Activated CD4-positive, alpha-beta T cell treated with anti-CD3 and anti-CD28 coated beads, Interleukin-2, Interleukin-6, amounts not matched to agents 100 ng/mL and 50 ng/mL, durations not matched to agents 16 hours and 8 hours (primary cell): ENCODE data around the gene TMEM185B.
"Not testable (repeated sequence)": the region's sequence is repeated elsewhere in the genome, so short reads cannot be mapped to it uniquely, and the experiment has no call there.

Source experiments
- DNase-seq: peaks from one replicate; pipeline ENCODE4 v3.0.0-alpha.2; 2020

Gene TMEM185B

DNA sequence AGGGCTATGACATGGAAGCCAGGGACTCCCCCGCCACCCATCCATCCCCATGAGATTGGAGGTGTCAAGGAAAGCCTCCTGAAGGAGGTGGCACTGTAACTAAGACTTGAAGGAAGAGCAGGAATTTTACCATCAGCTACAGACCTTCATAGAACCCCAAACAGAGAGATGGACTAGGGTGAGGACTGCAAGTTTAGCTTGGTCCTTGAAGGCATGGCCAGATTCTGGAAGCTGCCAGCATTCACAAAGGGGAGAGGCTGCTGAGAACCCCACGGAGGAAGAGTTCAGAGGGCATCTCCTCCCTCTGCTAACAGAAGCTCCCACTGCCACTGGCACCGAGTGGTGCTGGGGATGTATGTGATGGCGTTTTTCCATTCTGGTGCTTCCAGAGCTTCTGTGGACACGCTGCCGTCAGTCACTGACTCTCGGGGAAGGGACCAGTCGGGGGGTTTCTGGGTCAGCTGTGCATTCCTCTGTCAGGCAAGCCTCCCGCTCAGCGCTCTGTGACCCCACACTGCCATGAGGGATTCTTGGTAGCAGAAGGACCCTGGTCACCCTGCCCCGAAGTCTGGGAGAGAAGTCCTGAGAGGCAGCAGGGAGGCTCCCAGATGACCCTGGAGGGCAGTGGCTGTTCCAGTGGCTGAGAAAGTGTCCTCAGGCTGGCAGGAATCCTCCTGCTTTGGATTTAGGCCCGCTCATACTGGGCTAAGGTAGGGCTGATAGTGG is 18.1 kb downstream of the TMEM185B start:
- DNase-seq, result no peak

DNA sequence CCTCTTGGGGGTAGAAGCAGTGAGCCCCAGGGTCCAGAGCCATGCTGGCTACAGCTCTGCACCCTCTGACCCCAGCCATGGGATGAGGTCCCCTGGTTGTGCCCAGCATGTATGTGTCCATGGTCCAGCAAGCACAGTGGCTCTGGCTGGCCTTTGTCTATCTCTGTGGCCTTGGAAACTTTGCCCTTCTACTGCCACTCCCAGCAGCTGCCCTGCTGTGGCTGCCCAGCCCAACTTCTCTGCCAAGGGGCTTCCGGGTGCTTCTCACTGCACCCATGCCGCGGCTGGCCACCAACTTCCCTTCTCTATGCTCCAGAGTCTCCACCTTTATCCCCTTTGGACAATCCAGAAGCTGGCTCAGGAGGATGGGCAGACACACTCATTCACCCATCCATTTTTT is 18.8 kb downstream of the TMEM185B start:
- no peak for DNase-seq

DNA sequence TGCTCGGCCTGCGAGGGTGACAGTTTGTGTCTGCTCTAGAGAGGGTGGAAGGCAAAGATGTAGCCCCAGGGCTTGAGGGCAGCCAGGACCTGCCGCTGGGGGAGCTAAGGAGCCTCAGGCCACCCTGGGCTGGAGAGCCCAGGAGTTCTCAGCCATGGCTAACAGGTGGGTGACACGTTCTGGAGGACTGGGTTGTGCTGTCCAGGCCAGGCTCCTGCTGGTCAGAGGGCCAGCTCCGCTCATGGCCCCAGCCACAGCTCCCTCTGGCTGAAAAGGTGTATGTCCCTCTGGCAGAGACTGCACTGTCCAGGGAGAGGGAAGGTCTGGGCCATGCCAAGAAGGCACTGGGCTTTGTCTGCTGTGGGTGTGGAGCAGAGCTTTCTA is 19.2 kb downstream of the TMEM185B start:
- DNase-seq, result no peak

DNA sequence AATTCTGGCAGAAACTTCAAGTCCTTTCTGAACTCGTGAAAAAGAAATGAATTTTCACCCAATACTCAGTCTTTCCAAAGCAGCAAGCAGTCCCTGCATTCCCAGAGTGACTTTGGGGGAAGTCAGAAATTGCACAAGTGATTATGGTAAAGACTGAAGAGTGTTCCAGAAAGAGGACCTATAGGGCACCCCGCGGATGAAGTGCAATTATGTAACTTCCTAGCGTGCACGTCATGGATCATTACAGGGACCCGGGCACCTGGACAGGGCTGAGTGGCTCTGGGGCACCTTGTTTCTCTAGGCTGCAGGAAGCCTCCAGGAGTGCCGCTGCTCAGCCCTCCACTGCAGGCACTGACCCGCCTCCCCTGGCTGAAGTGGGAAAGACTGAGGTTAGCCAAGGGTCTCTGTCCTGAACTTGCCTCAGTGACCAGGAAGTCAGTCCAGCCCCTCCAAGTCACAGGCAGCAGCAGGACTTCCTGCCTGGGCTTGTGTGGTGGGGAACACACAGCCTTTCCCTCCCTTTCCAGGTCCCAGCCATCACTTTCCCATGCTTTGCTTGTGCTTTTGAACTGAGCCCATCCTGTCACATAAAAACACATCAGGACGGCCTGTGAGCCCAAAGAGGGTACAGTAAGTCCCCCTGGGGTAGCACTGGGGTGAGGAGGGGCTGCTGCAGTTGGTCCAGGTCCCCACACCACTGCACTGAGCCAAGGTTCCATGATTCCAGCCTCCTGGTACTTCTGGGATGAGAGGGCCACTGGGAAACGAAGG is 19.8 kb downstream of the TMEM185B start:
- no peak for DNase-seq

DNA sequence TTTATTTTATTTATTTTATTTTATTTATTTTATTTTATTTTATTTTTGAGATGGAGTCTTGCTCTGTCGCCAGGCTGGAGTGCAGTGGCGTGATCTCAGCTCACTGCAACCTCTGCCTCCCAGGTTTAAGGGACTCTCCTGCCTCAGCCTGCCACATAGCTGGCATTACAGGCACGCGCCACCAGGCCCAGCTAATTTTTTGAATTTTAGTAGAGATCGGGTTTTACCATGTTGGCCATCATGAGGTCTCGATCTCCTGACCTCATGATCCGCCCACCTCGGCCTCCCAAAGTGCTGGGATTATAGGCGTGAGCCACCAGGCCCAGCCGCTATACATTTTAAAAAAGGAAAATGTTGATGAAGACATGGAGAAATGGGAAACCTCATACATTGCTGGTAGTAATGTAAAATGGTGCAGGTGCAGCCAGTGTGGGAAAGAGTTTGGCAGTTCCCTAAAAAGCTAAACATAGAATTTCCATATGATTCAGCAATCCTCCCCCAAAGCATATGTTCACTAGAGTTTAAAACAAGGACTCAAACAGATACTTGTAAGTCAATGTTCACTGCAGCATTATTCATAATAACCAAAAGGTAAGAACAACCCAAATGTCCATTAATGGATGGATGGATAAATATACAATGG is 23.3 kb downstream of the TMEM185B start:
- not testable (repeated sequence) for DNase-seq

DNA sequence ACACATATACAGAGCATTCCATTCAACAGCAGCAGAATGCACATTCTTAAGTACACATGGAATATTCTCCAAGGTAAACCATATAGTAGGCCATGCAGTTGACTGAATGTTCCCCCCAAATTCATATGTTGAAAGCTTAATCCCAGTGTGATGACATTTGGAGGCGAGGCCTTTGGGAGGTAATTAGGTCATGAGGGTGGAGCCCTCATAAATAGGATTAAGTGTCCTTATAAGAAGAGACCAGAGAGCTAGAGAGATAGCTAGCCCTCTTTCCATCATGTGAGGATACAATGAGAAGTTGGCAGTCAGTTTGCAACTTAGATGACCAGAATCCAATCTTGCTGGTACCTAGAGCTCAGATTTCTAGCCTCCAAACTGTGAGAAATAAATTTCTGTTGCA is 27.6 kb downstream of the TMEM185B start:
- DNase-seq, result no peak

DNA sequence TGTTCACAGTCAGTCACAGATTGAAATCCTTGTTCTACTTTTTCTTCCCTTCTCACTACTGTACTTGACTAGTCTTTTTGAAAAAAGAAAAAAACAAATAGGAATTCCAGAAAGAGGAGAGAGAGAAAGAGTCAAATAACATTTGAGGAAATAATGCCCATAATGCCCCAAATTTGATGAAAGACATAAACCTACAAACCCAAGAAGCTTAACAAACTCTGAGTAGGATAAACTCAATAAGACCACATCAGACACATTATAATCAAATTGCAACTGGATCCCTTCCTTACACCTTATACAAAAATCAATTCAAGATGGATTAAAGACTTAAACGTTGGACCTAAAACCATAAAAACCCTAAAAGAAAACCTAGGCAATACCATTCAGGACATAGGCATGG is 30.9 kb downstream of the TMEM185B start:
- DNase-seq, result no peak

DNA sequence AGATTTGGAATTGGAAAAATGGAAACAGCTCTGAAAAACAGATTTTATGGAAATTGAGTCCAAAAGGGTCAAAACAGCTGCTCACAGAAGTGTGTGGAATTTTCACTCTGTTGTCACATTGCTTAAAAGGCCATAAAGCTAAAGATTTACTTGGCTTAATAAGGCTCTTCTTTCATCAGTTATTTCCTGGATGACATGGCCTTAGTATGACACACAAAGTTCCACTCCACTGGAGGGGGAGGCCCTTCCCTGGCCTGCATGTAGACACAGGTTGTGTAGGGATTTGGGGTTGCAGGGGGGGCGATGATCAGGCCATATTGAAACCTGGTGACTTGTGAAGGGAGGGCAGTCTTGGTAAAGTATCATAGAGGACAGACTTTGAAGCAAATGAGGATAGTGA is 34.0 kb downstream of the TMEM185B start:
- DNase-seq, result no peak

DNA sequence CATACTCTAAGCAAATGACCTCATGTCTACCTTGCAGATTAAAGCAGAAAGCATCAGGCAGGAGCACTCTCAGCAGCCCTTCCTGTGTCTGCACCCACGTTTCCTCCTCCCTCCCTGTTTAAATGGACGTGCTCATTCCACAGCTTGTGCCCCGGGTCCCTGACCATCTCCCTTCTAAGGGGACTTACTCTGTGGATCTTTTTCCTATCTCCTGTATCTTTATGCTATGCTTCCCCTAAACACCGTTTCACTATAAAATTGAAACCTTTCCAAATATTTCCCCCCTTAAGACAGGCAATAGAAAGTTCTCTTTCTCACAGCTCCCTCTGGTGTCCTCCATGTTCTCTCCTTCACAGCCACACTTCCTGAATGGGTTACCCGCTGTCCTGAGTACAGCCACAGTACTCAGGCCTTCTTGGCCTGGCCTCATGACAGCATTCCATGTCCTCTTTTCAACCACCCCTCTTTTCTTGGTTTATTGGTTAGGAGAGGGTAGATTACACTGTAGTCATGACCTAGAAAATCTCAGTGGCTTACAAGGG is 41.1 kb downstream of the TMEM185B start:
- no peak for DNase-seq

DNA sequence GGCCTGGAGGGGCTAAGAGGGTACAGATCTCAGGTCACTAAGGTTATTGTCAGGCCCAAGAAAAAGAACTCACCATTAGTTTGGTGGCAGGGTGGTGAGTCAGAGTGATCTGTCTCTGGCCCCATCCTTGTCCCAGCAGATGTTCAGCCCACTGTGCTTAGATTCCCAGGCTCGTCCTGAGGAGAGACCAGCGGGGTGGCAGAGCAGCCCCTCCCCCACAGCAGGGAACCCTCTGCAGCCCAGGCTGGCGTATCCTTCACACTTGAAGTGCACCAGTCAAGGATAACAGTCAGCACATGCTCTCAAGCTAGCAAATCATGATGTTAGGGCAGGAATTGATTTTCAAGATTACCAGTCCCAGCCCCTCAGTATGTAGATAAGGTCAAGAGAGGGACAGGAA is 43.1 kb downstream of the TMEM185B start:
- no peak for DNase-seq

DNA sequence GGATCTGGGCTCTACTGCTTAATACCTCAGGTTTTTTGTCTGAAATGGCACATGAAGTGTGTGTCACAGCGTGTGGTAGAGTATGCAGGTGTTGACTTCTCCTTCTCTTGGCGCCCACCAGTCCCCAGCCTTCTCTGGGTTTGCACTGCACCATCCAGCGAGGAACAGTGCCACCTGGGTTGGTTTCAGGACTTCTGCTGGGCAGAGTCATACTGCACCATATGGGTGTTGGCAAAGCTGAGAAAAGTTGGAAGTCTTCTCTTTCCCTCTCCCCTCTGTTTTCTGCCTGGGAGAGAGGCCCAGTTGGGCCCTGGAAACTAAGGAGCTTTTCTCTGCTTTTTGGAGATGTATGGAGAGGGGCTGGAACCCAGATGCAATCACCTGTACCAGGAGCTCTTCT is 43.8 kb downstream of the TMEM185B start:
- DNase-seq, result no peak

DNA sequence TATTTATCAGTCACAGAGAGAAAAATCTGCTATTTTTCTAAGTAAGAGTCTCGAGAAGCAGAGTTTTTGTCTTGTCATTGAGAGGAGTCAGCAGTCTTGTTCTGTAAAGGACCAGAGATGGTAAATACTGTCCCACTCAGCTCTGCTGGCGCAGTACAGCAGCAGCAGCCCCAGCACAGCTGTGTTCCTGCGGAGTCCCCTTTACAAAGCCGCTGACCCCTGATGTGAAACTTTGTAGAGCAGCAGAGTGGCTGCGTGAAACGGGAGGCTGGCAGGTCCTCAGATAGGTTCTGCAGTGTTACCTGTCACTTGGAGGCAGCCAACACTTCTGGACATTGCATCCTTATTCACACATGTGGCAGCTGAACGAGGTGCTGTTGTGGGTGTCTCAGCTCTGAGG is 45.2 kb downstream of the TMEM185B start:
- DNase-seq, result no peak

DNA sequence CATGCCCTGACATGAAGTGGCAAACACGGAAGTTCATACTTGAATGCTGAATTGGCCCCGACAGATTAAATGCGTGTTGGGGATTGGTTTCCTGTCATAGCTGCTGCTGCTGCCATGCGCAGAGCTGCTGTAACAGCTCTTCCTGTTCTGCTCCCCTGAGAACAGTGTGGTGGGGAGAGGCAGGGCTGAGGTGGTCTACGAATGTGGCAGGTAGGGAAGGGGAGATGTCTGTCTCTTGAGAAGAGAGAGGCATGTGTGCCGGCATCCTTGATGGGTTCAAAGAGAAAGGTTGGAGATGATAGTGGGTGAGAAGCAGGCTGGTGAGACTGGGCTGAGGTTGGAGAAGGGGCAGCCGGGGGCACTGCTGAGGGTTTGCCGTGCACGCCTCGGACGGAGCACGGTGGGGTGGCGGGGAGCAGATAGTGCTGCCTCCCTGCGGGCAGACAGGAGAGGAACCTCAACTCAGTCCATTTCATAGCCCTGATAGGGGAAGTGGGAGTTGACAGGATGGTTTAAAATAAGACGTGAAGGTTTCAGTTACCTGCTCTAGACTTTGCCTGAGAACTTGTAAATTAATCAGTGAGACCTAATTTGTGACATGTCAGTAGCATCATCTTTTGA is 46.1 kb downstream of the TMEM185B start:
- peak; percentile 83 for DNase-seq

DNA sequence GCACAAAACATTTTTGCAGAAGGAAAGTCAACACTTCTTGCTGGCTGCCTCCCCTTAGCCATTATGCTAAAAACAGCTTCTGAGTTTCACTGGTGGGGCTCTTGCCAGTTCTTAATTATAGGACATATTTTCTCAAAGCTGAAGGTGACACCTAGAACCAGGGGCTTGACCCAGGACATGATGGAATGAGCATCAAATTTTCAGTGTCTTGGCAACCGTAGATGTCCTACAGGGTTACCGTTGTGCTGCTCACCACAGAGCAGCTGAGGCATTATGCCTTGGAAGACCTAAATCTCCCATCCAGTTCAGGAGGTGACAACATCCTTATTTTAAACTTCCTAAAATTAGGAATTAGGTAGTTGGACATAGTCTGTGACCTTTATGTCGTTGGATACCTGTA is 46.7 kb downstream of the TMEM185B start:
- DNase-seq, result no peak

DNA sequence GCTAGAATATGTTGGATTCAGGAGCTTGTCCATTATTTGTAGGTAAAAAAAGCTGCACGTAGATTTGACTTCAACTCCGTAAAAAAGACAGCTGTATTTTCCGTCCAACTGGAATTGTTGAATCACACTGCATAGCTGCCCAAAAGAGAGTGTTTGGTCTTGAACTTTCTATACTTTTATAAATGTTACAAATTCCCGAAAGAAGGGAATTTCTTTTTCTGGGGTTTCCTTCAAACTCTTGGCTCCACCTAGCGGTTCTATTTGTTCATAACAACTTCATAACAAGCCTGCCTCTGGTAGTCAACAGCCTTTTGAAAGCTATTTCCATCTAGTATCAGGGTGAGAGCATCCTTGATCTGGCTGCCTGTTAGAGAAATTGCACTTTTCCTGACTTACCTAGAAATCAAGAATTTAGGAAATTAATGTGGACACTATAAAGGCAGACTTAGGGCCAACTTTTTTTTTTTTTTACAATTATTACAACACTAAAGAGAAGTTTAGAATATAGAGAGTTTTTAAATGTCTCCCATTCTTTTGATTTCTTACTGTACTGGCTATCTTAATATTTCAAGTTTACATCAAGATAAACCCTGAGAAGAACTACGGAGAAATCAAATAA is 48.1 kb downstream of the TMEM185B start:
- peak; percentile 58 for DNase-seq
